Measurements from ENCODE around the gene CEP192.
"Not testable (repeated sequence)": the region's sequence is repeated elsewhere in the genome, so short reads cannot be mapped to it uniquely, and the experiment has no call there.

The CEP192 gene

GRCh38 chr18:12990967-12991820 is at the start of gene CEP192:
CEP192 (plus strand) TSS chr18:12991362; CDS start chr18:12999425, 8,063 bp downstream.
- peak; percentile 98 for DNase-seq (ENCODE audit: low spot score)

- no peak for DNase-seq (ENCODE audit: low spot score)
These were observed 47.9 kb upstream of the CEP192 start for GRCh38 chr18:12943215-12943614.

- DNase-seq (ENCODE audit: low spot score): no peak
These were observed 46.5 kb upstream of the CEP192 start for GRCh38 chr18:12944709-12945108.

GRCh38 chr18:12946549-12947284 is 44.4 kb upstream of the CEP192 start:
- DNase-seq (ENCODE audit: low spot score): peak; percentile 74

- peak; percentile 100 for DNase-seq (ENCODE audit: low spot score)
These were observed 43.7 kb upstream of the CEP192 start, which contains the start of gene SEH1L for GRCh38 chr18:12947285-12948049. SEH1L (plus strand) TSS chr18:12948011; CDS start chr18:12948122, 111 bp downstream.

- DNase-seq (ENCODE audit: low spot score): no peak
These were observed 42.9 kb upstream of the CEP192 start for GRCh38 chr18:12948050-12948804.

- DNase-seq (ENCODE audit: low spot score): no peak
These were observed 32.7 kb upstream of the CEP192 start for GRCh38 chr18:12958478-12958877.

- no peak for DNase-seq (ENCODE audit: low spot score)
These were observed 30.8 kb upstream of the CEP192 start for GRCh38 chr18:12960395-12960794.

GRCh38 chr18:12960853-12961397 is 30.2 kb upstream of the CEP192 start:
- no peak for DNase-seq (ENCODE audit: low spot score)

GRCh38 chr18:12963069-12963468 is 28.1 kb upstream of the CEP192 start:
- DNase-seq (ENCODE audit: low spot score): no peak

- no peak for DNase-seq (ENCODE audit: low spot score)
These were observed 23.0 kb upstream of the CEP192 start for GRCh38 chr18:12968115-12968514.

GRCh38 chr18:12968619-12969018 is 22.5 kb upstream of the CEP192 start:
- no peak for DNase-seq (ENCODE audit: low spot score)

- DNase-seq (ENCODE audit: low spot score): no peak
These were observed 17.5 kb upstream of the CEP192 start for GRCh38 chr18:12973562-12974213.

- DNase-seq (ENCODE audit: low spot score): no peak
These were observed 15.7 kb upstream of the CEP192 start for GRCh38 chr18:12975488-12975887.

- no peak for DNase-seq (ENCODE audit: low spot score)
These were observed 14.9 kb upstream of the CEP192 start for GRCh38 chr18:12976305-12976704.

- DNase-seq (ENCODE audit: low spot score): not testable (repeated sequence)
These were observed 11.1 kb upstream of the CEP192 start for GRCh38 chr18:12980065-12980464.

- DNase-seq (ENCODE audit: low spot score): no peak
These were observed 1.6 kb upstream of the CEP192 start for GRCh38 chr18:12989397-12990122.

GRCh38 chr18:12990123-12990475 is 1.1 kb upstream of the CEP192 start:
- DNase-seq (ENCODE audit: low spot score): no peak

- DNase-seq (ENCODE audit: low spot score): no peak
These were observed 558 bp upstream of the CEP192 start for GRCh38 chr18:12990641-12990966.

- DNase-seq (ENCODE audit: low spot score): no peak
These were observed 638 bp downstream of the CEP192 start for GRCh38 chr18:12991821-12992179.
